Epithelial cell of prostate (primary cell): Measurements from ENCODE around the gene TEPSIN.

Experiments
- DNase-seq: peaks from one replicate; pipeline ENCODE4 v3.0.0-alpha.2; 2011; ENCODE audit warnings: low read depth, low spot score
- H3K27ac ChIP-seq: fragments of 450-650 bp; 2 replicates; pipeline ENCODE4 v1.5.1; 2017; ENCODE audit warnings: mild to moderate bottlenecking

Gene TEPSIN

DNA sequence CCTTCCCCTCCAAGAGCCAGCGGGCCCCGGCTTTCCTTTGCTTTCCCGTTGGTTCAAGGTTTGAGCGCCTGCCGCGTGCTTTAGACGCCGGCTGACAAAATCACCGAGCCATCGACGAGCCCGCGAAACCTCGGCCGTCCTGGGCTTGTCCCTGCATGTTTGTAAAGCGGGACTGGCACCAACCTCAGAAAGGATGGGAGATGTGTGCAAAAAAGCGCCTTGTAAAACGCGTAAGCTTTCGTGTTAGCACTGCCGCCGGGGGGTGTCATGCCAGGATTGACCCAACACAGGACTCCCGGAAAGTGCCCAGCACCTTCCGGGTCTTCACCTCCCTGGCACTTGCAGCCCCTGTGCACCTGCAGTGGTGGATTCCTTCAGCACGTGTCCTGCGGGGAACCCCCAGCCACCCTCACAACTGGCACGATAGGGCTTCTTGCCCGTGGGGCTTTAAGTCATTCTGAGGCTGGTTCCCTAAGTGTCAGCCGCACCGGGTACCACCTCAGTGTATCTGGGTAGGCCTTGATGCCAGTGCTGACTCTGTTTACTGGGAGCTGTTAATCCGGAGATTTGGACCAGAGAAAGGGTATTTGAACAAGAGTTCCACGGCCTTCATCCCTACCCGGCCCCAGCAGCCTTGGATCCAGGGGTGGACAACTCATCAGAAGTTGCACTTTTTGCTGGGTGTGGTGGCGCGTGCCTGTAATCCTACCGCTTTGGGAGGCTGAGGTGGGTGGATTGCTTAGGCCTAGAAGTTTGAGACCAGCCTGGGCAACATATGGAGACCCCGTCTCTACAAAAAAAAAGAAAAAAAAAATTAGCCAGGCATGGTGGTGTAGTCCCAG is 1.1 kb upstream of the TEPSIN start:
- DNase-seq: peak; percentile 29

GRCh38 chr17:81238490-81238814 is 403 bp downstream of the TEPSIN start:
- no peak for DNase-seq
- H3K27ac ChIP-seq: no peak overlapping the region

More for the DNA sequence above, 1.1 kb upstream of the TEPSIN start:
- peak overlapping the region; percentile 90 for H3K27ac ChIP-seq

DNA sequence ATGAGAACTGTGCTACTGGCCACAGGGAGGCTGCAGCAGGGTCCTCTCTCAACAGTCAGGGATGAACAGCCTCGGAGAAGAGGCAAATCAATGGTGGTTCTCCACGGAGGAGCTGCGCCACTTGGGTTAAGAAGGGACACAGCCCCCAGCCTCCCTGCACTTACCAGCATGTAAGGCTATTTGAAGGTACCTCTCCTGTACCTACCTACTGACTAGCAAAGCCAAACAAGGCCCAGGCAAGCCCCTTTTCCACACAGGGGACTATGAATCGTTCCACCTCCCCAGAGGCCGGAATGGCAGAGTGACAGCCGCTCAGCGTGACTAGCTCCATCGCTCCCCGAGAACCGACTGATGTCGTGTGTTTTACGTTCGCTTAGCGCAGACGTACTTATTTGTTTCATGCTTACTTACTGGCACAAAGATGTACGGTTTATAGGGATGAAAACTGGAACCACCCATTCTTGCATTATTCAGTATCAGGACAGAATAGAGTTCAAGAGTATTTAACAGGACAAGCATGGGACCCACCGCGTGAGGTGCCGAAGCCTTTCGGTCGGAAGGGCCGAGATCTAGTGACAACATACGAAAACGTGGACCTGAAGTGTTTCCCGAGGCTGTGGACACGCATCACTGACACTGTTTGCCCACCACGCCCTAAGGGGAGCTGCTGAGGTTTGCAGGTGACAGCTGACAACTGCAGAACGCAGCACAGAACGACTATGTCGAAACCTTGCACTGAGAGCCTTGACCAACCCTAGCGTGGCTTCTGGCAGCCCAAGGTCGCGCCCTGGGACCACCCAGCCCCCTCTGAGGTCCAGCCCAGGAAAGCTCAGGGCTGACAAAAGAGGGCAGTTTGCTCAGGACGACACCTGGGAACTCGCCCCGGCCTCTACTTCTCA is 1.0 kb downstream of the TEPSIN start:
- no peak for DNase-seq
- H3K27ac ChIP-seq: no peak overlapping the region

- H3K27ac ChIP-seq: no peak overlapping the region
- DNase-seq: no peak
Measured at GRCh38 chr17:81236784-81237183, 2.1 kb downstream of the TEPSIN start.

- no peak for DNase-seq
Measured at GRCh38 chr17:81235822-81236740, 2.8 kb downstream of the TEPSIN start.

DNA sequence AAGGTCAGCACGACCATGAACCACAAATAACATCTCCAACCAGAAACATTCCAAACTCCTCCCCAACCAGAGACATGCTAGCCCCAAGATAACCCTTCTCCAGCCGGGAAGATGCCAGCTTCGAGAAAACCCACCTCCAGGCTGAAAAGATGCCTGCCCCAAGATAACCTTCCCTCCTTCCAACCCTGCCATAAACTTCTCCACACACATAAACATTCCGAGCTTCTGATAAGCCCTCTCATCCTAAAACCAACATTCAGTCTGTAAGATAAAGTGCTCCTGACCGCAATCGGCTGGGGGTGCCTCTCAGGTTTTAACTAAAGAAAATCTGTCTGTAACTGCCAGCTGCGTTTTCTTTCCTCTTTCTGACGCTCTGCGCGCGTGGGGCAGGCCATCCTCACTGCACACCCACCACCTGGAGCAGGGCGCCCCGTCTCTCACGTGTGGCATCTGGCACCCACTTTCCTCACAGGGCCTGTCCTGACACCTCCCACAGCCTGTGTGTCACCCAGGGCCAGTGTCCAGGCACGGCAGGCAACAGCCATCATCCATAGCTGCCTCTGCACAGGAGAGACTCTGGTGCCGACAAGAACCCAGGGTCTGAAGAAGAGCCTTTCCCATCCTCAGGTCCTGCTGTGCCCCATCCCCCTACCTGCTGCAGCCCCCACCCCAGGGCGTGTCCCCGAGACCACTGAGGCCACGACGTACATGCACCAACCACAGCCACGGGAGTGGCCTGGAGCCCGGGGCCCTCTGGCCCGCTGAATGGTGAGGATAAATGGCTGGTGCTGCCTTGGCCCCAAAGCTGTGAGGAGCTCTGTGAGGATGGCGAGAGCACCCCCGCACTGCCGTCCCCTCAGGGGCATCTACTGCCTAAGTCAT is 3.7 kb downstream of the TEPSIN start:
- no peak for DNase-seq
- no peak overlapping the region for H3K27ac ChIP-seq

More at GRCh38 chr17:81235822-81236740, 2.8 kb downstream of the TEPSIN start:
- no peak overlapping the region for H3K27ac ChIP-seq

- no peak overlapping the region for H3K27ac ChIP-seq
- DNase-seq: no peak
Measured at GRCh38 chr17:81234506-81234855, 4.4 kb downstream of the TEPSIN start.

DNA sequence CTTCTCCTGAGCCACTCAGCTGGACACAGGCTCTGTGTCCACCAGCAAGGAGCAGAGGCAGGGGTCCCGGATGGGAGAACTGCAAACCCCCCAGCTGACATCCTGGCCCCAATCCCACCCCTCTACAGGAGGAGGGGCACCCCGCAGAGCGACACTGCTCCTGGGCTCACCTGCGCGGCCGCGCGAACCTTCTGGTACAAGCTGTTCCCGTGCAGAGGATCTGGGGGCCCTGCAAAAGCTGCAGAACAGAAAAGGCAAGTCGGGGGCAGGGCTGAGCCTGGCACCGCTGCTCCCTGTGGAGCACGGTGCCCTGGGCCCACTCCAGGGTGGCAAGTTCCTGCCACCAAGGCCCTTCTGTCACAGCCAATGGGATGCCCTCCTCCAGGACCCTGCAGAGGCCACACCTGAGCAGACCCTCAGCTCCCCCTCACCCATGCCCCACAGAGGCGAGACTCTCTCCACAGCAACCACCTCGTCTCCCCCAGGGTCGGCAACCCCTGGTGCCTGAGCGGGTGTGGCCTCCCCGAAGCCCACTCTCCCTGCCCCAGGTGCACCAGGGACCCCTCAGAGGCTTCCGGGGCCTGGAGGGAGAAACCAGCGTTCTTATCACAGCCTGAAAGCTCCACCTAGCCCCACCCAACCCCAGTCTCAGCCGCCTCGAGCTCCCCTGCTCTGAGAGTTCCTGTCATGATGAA is 4.9 kb downstream of the TEPSIN start:
- H3K27ac ChIP-seq: no peak overlapping the region
- DNase-seq: no peak

- no peak for DNase-seq
- no peak overlapping the region for H3K27ac ChIP-seq
Measured at GRCh38 chr17:81233316-81233715, 5.5 kb downstream of the TEPSIN start.

DNA sequence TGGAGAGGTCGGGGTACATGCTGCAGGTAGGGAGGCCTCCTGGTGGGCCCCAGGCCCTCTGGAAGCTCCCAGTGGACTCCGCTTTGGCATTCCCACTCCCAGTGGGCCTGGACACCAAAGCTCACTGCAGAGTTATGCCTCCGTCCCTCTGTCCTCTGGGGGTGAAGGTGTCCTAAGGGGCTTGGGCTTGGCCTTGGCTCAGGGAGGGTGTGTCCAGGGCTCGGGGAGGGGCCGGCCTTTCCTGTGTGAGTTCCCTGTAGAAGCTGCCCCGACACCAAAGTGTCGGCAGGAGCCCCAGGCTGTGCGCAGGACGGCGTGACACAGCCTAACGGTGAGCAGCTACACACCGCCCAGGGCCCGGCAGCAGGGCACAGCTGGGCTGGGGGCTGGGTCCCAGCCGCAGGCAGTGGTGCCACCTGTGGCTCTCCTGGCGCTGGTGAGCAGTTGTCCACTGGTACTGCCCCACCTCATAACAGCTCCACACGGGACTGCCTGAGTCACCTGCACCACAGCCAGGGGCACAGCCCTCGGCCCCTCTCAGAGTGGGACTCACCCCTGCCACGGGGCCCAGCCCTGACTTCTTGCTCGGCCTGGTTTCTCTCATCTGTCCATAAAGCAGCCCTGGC is 6.1 kb downstream of the TEPSIN start:
- H3K27ac ChIP-seq: no peak overlapping the region
- no peak for DNase-seq

DNA sequence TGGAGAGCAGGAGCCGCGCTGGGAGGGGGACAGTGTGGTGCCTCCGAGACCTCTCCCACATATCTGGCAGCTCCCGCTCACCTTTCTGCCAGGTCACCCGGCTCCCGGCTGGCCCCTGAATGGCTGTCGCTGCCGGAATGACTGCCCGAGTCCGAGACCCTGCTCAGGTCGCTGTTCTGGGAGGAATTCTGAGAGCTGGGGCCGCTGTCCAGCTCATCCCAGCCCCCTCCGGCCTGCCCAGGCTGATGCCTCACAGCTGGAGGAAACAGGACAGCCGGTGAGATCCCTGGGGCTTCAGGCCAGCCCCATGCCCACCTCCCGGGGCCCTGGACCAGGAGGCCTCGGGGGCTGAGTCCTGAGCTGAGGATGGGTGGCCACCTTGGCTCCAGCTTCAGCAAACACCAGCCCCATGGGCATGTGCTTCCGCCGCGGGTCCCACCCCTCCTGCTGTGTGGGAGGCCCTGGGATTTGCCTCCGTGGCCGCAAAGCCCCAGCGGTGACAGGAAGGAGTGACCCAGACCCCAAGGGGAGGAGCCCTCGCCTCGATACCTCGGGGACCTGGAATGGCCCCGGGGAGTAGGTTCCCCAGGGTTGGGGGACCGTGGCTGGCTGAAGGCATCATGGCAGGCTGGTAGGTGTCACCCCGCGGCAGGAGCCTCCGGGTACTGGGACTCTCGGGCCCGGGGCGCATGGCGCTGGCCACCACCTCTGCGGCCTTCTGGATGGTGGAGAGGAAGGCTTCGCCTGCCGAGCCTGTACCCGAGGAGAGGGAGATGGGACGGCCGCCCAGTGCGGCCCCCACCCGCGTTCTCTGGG is 6.9 kb downstream of the TEPSIN start:
- no peak overlapping the region for H3K27ac ChIP-seq
- no peak for DNase-seq

GRCh38 chr17:81231121-81231645 is 7.7 kb downstream of the TEPSIN start:
- no peak for DNase-seq
- H3K27ac ChIP-seq: no peak overlapping the region

DNA sequence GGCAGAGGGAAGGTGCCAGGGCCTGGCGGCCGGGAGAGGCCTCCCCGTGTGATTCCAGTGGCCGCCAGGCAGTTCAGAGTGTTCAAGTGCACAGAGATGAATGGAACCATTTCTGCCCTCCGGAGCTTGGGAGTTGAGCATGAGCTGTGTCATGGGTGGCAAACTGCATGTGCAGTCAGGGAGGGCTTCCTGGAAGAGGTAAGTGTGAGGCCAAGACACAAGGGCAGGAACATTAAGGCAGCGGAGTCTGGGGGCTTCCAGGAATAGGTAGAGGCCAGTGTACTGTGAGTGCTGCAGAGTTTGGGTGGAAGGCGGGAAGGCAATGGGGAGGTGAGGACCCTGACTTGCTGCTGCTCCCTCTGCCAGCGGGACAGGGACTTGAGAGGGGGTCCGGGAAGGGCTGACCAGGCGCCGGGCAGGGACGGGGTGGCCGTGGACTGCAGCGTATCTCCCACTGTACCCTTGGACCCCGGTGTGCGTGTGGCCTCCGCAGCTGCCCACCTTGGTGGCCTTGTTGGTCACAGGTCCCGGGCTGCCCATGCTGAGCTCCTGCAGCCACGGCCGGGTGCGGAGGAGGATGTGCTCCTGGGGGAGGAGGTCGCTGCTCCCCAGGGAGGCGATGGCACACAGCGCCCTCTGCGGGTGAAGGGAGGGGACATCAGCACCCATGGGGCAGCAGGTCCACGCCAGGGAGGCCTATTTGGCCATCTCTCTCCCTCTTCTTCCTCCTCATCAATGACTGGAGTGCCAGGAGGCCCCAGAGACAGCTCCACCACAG is 8.6 kb downstream of the TEPSIN start:
- no peak for DNase-seq
- H3K27ac ChIP-seq: no peak overlapping the region

DNA sequence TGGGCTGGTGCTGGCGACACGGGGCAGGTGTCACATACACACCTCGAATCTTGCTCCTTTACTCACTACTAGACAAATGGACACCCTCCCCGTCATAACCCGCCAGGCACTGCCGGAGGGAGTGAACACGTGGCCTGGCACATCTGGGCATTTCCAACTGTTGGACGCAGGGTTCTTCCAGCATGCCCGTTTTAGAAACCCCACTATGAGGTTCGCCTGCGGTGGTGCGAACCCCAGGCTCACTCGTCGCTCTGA is 9.3 kb downstream of the TEPSIN start:
- DNase-seq: no peak
- H3K27ac ChIP-seq: no peak overlapping the region

DNA sequence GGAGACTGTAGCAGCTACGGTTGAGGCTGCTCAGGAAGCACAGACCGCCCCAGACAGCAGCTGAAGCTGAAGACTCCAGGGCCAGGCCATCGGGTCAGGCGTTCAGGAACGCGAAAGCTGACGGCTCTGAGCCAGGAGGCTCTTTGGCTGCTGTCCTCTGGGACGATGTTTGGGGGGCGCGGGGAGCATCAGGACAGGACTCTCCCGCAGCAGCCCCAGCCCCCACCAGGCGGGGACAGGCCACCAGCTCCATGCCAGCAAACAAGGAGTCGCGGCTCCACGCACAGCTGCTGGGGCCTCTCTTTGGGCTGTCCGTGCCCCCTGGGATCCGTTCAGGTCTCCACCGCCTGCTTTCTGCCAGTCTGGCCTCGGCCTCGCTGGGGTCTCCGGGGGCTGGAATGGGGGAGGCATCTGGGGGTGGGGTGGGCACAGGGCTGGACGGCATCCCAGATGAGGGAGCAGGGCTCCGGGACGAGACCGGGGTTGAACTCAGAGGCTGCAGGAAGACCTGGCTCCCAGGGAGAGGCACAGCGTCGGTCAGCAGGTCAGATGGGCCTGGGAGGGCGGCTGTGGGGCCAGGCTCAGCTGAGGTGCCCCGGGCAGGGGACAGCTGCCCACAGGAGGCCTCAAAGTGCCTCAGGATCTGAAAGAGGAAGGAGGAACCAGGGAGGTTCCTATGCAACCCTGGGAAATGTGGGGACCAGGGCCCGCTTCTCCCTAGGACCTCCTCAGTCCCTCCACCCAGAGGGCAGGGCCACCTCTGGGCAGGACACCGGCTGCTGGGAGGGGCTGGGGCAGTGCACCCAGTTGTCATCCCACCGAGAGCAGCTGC is 9.8 kb downstream of the TEPSIN start:
- no peak overlapping the region for H3K27ac ChIP-seq
- no peak for DNase-seq

DNA sequence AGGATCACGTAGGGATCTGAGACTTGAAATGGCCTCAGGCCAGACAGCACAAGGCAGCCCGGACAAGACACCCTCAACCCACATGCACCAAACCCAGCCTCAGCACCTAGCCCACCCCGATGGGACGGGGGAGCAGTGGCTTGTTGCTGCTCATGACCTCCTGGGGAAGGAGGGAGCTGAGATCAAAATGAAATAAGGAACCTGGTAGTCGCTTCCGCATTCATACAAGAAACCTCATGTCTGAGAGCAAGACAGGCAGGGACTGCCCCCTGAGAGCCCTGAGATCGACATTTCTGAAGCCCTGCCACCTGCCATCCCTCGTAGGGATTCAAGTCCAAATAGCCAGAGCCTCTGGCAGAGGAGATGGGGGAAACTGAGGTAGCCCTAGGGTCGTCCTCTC is 10.4 kb downstream of the TEPSIN start:
- DNase-seq: no peak
- H3K27ac ChIP-seq: no peak overlapping the region
